Body of pancreas (tissue), 4 donors: Measurements from ENCODE around the gene SYNE4.
A peak's percentile ranks its signal among the peaks of the same experiment; 100 is the strongest.

Experiments used
- CTCF ChIP-seq, 7 experiments: fragments of 450-650 bp in 4 of 7; fragments of 200-600 bp in 3 of 7; sonication (generic) in 3 of 7; IDR thresholded peaks; one replicate each; pipeline ENCODE4 v1.5.1; 2016 to 2019; ENCODE audit warnings: antibody characterized with exemption in 7 of 7
- POLR2A ChIP-seq, 3 donors: fragments of 450-650 bp; IDR thresholded peaks; one replicate each; pipeline ENCODE4 v1.6.1; 2016; ENCODE audit warnings: antibody characterized with exemption in 3 of 3, mild to moderate bottlenecking in 2 of 3

GRCh38 chr19:36030264-36031148, 21.9 kb upstream of the SYNE4 start:
- TF ChIP-seq CTCF (IDR thresholded peaks at IDR 0.05): peak in 1 of 7 experiments; percentile 17
- TF ChIP-seq POLR2A (IDR thresholded peaks at IDR 0.05): no peak
